ENCODE measurements around the gene HECTD2. TPM values are rescaled to one million over a fixed set of nuclear protein-coding genes. Genes with fewer than 3 reads are reported as not detected.

HECTD2 gene
- total RNA-seq, 1 donor from 2014 or later: 25.4 TPM

- Histone ChIP-seq H3K4me3 (no peak overlapping the region), H3K36me3 (peaks cover 2 to 5% of the 10 kb centered on the region in 2 donors), H3K27ac (no peak overlapping the region), H3K27me3 (no peaks in the 10 kb centered on the region), H3K9me3 (no peaks in the 10 kb centered on the region), H3K4me1 (no peaks in the 10 kb centered on the region)
- intact Hi-C loops (cut with DNase I): loop anchor here (10.0 kb wide), 1 partner anchor 95 kb away; no protein-coding TSS in a partner anchor
- TF ChIP-seq CTCF (IDR thresholded peaks at IDR 0.05): no peak
- no peak for DNase-seq (ENCODE audit: low spot score in 2 of 2)
These were observed 69.4 kb downstream of the HECTD2 start for GRCh38 chr10:91479583-91479982.

- TF ChIP-seq CTCF (IDR thresholded peaks at IDR 0.05): no peak
- Histone ChIP-seq H3K4me1 (no peaks in the 10 kb centered on the region), H3K4me3 (no peak overlapping the region), H3K36me3 (peaks cover 5% of the 10 kb centered on the region in 2 donors), H3K27me3 (no peaks in the 10 kb centered on the region), H3K27ac (no peak overlapping the region), H3K9me3 (no peaks in the 10 kb centered on the region)
- intact Hi-C loops (cut with DNase I): loop anchor here (10.0 kb wide), 1 partner anchor 193 kb away; no protein-coding TSS in a partner anchor
- DNase-seq (ENCODE audit: low spot score in 2 of 2): no peak
These were observed 77.9 kb downstream of the HECTD2 start for GRCh38 chr10:91487911-91488582.

GRCh38 chr10:91493313-91493712 is 83.2 kb downstream of the HECTD2 start:
- H3K4me1 ChIP-seq: no peaks in the 10 kb centered on the region
- intact Hi-C loops (cut with DNase I): loop anchor here (1.0 to 5.0 kb wide), 5 partner anchors 142 to 419 kb away; partner anchors contain the start of gene TNKS2
- no peaks in the 10 kb centered on the region for H3K27me3 ChIP-seq
- H3K4me3 ChIP-seq: no peak overlapping the region
- no peaks in the 10 kb centered on the region for H3K9me3 ChIP-seq
- H3K27ac ChIP-seq: no peak overlapping the region
- H3K36me3 ChIP-seq: no peaks in the 10 kb centered on the region
- DNase-seq (ENCODE audit: low spot score in 2 of 2): no peak
- TF ChIP-seq CTCF (IDR thresholded peaks at IDR 0.05): peak; percentile 42 to 62 (median 55)

- no peak overlapping the region for H3K27ac ChIP-seq
- DNase-seq (ENCODE audit: low spot score in 2 of 2): no peak
- intact Hi-C loops (cut with DNase I): loop anchor here (5.0 kb wide), 1 partner anchor 62 kb away; no protein-coding TSS in a partner anchor
- TF ChIP-seq CTCF (IDR thresholded peaks at IDR 0.05): no peak
- H3K4me3 ChIP-seq: no peak overlapping the region
- H3K4me1 ChIP-seq: no peaks in the 10 kb centered on the region
- H3K36me3 ChIP-seq: peaks cover 4 to 13% of the 10 kb centered on the region in 2 donors
- H3K9me3 ChIP-seq: no peaks in the 10 kb centered on the region
- H3K27me3 ChIP-seq: no peaks in the 10 kb centered on the region
These were observed 85.3 kb downstream of the HECTD2 start for GRCh38 chr10:91495402-91495801.

- Histone ChIP-seq H3K4me1 (no peaks in the 10 kb centered on the region), H3K9me3 (no peaks in the 10 kb centered on the region), H3K27ac (no peak overlapping the region), H3K36me3 (peaks cover 4 to 19% of the 10 kb centered on the region in 2 donors), H3K27me3 (no peaks in the 10 kb centered on the region), H3K4me3 (no peak overlapping the region)
- intact Hi-C loops (cut with DNase I): loop anchor here (5.0 kb wide), 1 partner anchor 61 kb away; no protein-coding TSS in a partner anchor
- TF ChIP-seq CTCF (IDR thresholded peaks at IDR 0.05): no peak
- DNase-seq (ENCODE audit: low spot score in 2 of 2): no peak
These were observed 85.9 kb downstream of the HECTD2 start for GRCh38 chr10:91496016-91496415.

Data from ascending aorta (tissue), 2 donors.